GM19035 (cell line): ENCODE data around the gene NAV2.

Experiments used
- ATAC-seq: cut with Tn5 transposase; IDR thresholded peaks from one replicate; pipeline ENCODE4 v1.9.1; 2021; ENCODE audit not compliant: unreplicated experiment

The NAV2 gene

GRCh38 chr11:19853016-19853415 lies 140.4 kb downstream of the NAV2 start:
- no peak for ATAC-seq

DNA sequence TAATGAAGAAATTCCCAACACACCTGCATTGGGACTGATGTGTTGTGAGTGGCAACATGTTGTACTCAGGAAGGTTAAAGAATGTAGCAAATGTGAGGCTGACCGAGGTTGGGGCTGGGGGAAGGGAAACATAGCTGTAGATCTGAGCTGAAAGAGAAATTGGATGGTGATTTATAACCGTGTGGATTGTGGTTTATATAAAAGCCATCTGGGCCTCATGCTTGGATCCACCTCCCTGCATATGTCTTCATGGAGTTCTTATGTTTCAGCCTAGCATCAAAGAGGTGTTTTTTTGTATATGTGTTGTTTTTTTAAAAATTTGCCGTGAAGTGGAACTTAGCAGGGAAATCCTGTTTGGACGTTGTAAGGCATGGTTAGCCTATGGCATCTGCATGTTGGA lies 141.3 kb downstream of the NAV2 start:
- no peak for ATAC-seq

- no peak for ATAC-seq
These were observed 148.5 kb downstream of the NAV2 start for GRCh38 chr11:19861171-19861570.

GRCh38 chr11:19862091-19862490 lies 149.5 kb downstream of the NAV2 start:
- no peak for ATAC-seq

DNA sequence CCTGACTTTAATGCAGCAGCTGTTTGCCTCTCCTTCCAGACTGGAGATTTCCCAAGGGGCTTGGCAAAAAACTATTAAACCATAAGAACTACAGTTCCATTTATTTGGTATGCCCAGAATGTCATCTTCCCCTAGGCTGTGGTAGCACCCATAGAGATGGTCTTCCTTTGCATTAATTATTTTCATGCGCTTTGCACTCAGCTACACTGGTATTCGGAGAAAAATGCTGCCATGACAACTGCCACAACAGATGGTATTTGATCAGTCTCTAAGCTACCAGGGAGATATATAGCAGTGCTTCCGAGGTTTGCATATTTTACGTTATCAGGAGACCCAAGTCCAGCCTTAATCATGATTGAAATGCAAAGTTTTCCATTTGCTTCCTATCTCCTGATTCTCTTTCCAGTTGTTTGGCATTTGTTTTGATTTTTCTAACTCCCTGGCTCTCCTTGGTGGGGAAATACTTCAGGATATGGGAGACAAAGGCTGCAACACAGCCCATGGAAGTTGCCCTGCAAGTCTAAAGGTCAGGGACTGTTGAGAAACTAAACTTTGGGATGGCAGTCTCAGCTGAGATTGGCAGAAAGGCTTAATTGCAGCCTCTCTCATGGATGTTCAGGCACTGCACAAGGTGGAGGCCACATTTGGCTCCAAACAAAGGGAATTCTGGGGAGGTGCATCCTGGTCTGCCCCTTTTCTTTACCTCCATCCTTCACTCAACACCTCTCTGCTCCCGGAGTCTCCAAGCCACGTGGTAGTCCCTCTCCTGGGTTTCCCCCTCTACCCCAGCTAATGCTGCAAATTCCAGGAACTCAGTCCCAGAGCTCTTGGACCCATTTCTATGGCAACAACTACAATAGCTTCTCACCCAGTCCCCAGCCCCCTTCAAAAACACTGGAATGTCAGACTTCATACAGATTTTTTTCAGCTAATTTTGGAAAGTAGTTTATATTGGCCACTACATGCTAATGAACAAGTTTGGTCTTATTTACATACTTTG lies 151.8 kb downstream of the NAV2 start:
- ATAC-seq = no peak

DNA sequence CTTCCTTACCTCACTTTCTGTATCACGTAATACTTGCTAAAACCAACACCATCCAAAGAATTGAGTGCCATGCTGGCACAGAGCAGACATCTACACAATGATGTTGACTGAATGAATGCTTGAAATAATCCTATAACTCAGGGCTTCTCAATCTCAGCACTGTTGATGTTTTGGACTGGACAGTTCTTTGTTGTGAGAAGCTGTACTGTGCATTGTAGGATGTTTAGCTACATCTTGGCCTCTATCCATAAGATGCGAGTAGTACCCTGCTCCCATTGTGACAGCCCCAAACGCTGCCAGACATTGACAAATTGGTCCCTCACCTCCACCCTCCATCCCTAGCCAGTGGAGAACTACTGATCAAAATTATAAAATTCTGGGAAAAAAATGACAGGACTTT lies 153.4 kb downstream of the NAV2 start:
- ATAC-seq = no peak

DNA sequence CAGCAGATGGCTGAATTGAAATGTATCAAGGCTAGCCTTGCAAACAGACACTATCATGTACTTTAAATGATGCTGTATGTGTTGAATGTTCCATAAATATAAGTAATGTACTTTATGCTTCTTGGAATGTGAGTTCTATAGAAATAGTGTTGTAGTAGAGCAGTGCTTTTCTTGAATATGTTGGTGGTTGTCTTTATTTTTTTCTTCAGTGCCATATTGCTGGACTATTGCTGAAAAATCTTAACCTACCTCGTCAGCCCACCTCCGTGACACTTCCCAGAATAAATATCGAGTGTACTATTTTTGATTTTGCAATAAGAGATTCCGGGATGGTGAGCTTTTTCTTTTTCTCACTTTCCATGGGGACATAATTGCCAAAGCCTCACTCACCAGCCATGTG lies 153.9 kb downstream of the NAV2 start:
- ATAC-seq = no peak

GRCh38 chr11:19867064-19867463 lies 154.4 kb downstream of the NAV2 start:
- no peak for ATAC-seq

- ATAC-seq = no peak
These were observed 155.7 kb downstream of the NAV2 start for GRCh38 chr11:19868281-19868821.

- no peak for ATAC-seq
These were observed 156.2 kb downstream of the NAV2 start for GRCh38 chr11:19868871-19869270.

DNA sequence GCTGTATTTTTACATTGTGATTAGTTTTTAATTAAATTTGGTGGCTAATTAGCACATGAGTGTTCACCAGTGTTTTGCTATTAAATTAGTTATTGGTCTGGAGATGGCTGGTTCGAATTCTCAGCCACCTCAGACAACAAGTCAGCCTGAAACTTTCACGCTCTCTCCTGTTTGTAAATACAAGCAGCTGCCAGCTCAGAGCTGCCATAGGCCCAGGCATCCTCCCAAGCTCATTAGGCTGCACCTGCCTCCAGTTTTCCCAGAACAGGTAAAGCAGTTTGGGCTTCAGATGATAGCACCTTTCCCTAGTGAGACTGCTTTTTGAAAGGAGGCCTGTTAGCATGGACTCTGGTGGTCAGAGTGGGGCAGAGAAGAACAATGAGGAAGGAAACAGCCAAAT lies 156.8 kb downstream of the NAV2 start:
- no peak for ATAC-seq

- ATAC-seq = no peak
These were observed 157.4 kb downstream of the NAV2 start for GRCh38 chr11:19869946-19870589.

- no peak for ATAC-seq
These were observed 158.9 kb downstream of the NAV2 start for GRCh38 chr11:19871531-19871930.

- ATAC-seq = no peak
These were observed 160.0 kb downstream of the NAV2 start for GRCh38 chr11:19872512-19873145.

GRCh38 chr11:19873730-19874129 lies 161.1 kb downstream of the NAV2 start:
- ATAC-seq = no peak

- ATAC-seq = no peak
These were observed 161.6 kb downstream of the NAV2 start for GRCh38 chr11:19874266-19874665.

- ATAC-seq = no peak
These were observed 164.1 kb downstream of the NAV2 start for GRCh38 chr11:19876750-19877149.

DNA sequence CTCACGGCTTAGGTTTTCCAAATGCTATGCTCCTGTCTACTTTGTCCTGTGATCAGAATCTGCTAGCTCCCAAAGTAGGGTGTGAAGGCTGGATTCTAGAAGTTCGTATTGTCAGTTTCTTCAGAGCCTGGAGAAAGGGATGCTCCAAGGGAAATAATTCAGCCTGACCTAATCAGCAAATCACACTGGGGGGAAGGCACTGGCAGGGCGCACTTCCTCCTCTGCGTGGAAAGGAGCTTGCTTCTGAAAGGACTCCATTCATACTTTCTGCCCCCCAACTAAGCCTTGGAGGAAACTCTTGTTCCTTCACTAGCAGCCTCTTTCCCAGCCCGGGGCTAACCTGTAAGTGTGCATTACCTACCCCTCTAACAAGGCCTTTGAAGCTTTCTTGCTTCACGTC lies 165.9 kb downstream of the NAV2 start:
- no peak for ATAC-seq

- no peak for ATAC-seq
These were observed 166.9 kb downstream of the NAV2 start for GRCh38 chr11:19879307-19880087.

DNA sequence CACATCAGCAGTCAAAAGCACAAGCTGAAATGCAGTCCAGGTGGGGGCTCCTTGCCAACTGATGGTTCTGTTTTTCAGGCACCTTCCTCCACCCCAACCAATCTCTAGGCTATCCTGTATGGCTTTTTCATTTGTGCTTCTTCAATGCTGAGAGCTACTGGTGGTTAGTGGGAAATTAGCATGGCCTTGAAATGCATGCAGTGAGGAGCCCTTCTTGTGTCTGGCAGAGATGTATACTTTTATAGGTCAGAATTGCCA lies 167.4 kb downstream of the NAV2 start:
- ATAC-seq = no peak

GRCh38 chr11:19881177-19881576 lies 168.5 kb downstream of the NAV2 start:
- ATAC-seq = no peak
